HG02938 (cell line): ENCODE results near the gene ARRDC2.
"Not testable (repeated sequence)": the region's sequence is repeated elsewhere in the genome, so short reads cannot be mapped to it uniquely, and the experiment has no call there.

Experiments
- ATAC-seq: cut with Tn5 transposase; IDR thresholded peaks from one replicate; pipeline ENCODE4 v1.9.1; 2021; ENCODE audit warnings: mild to moderate bottlenecking, moderate library complexity; ENCODE audit not compliant: unreplicated experiment

Gene ARRDC2

DNA sequence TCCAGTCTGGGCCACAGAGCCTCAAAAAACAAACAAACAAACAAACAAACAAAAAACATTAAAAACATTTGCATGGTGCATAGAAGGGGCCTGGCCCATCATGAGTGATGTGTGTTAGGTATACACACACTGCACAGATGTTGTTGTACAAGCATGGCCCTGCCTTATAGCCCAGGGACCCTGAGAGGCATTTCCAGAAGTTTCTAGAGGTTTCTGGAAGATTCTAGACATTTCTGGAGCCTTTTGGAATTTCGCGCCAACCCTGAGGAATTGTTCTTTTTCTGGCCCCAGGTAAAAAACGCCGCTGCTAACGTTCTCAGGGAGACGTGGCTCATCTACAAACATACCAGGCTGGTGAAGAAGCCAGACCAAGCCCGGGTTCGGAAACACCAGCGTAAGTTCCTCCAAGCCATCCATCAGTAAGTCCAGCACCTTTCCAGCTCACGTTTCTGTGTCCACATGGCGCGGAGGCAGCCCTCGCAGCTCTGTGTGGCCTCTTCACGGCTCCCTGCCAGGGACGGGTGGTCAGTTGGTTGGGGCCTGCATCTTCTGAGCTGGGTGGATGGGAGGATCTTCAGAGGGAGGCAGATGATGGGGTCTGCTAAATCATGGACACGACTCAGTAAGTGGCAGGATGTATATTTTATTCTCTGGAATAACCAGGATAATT, 18.4 kb upstream of the ARRDC2 start:
- ATAC-seq = no peak

DNA sequence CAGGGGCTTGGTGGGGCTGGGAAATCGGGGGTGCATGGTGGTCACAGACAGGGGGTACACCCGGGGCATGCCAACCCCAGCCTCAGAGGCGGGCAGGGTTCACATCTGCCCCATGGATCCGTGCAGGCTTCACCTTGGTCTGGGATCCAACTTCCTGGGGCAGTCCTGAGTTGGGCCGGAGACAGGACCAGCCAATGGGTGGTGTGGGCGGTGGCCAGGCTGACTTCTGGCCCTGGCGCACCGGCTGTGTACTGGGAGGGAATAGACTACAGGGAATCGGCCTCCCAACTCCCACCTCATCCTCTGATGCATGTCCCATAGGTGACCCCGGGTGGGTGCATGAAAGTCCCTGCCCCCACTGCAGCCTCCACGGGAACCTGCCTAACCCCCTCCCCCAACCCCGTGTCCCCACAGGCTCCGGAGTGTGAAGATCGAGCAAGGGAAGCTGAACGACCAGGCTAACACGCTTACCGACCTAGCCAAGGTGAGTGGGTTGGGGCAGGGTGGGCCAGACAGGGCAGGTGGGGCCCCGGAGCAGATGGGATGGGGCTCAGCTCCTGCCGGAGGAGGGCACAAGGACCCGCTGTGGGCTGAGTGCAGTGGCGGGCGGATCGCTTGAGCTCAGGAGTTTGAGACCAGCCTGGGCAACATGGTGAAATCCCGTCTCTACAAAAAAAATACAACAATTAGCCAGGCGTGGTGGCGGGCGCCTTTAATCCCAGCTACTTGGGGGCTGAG, 14.7 kb upstream of the ARRDC2 start:
- no peak for ATAC-seq

DNA sequence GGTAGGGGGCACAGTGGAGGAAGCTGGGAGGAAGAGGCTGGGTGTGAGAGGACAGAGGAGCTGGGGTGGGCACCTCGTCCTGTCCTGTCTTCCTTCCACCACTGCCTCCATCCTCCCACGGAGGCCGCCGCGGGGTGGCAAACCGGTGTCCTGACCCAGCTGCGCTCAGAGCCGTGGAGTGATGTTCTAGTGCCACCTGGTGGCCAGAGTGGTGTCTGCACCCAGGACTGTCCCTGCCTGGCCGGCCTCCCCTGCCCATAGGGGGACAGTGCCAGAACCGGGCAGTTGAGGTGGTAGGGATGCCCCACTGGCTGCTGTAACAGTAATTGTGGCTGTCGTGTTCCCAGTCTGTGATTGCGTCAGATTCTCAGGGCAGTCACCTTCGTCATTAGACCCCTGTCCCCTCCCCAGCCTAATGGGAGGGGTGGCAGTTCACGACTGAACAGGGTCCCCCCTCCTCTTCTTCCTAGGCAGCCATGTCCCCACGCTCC, 11.1 kb upstream of the ARRDC2 start:
- no peak for ATAC-seq

DNA sequence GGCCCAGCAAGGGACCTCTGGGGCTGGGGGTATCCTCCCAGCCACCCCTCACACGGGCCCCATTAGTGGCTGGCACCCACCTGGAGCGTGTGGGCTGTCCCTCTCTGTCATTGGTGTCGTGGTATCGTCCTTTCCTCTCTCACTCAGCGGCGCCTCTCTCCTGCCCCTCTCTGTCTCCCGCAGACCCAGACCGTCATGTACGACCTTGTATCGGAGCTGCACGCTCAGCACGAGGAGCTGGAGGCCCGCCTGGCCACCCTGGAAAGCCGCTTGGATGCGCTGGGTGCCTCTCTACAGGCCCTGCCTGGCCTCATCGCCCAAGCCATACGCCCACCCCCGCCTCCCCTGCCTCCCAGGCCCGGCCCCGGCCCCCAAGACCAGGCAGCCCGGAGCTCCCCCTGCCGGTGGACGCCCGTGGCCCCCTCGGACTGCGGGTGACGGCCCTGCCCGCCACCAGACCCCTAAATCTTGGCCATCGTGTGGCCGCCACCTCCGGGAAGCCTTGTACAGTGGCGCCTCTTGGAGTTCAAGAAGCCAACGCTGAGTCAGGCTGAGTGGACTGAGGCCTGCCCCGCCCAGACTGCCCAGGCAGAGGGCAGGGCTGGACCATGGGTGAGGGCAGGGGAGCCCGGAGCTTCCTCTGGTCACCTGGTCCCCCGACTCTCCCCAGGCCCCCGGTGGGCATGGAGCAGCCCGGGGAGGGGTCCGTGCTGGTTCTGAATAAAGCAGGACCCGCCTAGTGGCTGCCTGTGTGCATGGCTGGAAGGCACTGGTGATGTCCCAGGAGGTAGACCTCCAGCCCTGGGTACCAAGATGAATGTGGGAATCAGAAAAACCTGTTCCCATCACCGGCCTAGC, 9.8 kb upstream of the ARRDC2 start:
- ATAC-seq = no peak

DNA sequence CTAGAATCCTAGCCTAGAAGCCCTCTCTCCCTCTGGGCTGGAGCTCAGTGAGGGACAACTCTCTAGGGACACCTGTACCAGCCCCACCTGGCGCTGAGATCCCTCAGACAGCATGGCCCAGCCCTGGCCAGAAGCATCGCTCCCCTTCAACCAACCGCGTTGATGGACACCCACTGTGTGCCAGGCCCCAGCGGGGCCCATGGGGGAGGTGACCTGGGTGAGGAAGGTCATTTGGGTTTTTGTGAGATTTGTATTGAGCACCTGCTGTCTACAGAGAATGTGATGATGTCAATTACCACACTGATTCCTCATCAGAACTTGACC, 9.2 kb upstream of the ARRDC2 start:
- no peak for ATAC-seq

DNA sequence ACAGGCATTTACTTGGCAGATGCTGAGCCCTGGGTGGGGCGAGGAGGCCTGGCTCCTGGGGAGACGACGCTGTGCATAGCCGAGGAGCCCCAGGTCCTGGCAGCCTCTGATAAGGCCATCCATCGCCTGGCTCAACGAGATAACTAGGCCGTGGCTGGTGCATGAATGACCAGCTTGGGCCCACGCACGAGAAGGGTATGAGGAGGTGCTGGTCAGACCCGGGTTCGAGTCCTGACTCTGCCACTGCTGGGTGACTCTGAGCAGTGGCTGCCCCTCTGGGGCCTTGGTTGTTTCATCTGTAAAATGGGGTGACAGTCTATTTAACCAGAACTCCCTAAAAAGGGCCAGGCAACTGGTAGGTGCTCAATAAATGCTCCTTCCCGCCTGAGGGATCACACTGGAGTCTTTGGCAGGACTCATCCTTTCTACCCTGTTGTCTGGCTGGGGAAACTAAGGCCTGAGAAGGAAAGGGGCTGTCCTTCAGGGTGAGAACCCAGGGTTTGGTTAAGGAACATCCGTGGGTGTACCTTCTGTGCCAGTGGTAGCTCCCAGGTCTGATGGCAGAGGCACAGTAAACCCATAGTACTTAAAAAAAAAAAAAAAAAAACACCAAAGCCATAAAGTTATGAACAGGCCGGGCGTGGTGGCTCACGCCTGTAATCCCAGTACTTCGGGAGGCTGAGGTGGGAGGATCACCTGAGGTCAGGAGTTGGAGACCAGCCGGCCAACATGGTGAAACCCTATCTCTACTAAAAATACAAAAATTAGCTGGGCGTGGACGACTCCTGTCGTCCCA, 8.1 kb upstream of the ARRDC2 start:
- ATAC-seq = no peak

DNA sequence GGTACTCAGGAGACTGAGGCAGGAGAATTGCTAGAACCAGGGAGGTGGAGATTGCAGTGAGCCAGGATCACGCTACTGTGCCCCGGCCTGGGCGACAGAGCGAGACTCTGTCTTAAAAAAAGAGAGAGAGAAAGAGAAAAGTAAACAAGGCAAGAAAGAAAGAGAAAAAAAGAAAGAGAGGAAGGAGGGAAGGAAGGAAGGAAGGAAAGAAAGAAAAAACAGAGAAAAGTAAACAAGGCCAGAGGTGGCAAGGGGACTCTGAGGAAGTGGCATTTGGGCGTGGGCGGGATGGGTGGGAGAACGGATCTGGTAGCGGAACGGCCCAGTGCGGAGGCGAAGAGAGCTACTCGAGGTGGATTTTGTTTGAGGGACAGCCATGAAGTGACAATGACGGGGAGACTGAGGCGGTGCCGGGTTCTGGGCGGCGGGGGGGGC, 7.5 kb upstream of the ARRDC2 start:
- ATAC-seq = no peak

DNA sequence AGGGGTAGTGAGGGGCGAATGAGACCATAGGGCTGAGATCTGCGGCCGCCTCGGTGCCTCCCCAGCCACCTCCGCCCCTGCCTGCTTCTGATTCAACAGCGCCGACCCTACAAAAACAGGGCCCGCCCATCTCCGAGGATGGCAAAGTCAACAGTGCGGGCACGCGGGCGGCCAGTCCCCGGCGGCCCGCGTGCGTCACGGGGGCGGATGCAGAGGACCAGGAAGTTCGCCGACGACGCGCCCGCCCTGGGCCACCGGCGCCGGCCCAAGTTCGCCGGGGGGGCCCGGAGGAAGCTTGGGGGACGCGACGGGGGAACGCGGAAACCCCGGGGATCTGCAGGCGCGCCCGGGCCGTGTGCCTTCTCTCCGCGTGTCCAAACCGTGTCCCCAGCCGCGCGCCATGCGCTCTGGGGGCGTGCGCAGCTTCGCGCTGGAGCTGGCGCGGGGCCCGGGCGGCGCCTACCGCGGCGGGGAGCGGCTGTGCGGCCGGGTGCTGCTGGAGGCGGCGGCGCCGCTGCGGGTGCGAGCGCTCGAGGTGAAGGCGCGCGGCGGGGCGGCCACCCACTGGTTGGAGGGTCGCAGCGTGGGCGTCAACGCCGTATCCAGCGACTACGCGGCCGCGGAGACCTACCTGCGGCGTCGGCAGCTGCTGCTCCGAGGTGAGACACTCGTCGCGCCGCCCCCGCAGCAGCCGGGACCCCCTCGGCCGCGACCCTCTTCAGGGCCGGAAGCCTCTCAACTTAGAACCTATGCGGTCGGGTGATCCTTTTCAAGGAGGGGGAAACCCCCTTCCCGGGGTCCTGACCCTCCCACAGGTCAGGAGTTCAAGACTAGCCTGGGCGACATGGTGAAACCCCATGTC, 6.8 kb upstream of the ARRDC2 start:
- peak; percentile 48 for ATAC-seq

DNA sequence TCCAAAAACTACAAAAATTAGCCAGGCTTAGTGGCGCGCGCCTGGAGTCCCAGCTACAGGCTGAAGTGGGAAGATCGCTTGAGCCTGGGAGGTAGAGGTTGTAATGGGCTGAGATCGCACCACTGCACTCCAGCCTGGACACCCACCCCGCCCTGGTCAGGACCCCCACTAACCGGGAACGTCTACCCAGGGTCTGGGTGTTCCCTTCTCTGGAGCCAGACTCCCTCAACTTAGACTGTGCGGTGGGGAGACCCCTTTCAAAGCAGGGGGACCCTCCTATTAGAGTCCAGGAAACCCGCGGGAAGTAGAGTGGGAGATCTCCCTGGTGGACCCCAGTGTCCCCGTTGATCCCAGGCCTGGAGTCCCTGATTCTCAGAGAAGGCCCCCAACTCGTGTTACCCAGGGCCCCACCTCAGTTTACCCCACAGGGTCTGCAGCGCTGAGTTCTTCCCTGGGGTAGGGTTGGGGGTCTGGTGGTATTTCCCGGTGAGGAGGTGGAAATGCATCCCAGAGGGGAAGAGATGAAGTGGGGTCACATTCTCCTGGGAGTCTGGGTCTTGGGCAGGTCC, 6.1 kb upstream of the ARRDC2 start:
- no peak for ATAC-seq

DNA sequence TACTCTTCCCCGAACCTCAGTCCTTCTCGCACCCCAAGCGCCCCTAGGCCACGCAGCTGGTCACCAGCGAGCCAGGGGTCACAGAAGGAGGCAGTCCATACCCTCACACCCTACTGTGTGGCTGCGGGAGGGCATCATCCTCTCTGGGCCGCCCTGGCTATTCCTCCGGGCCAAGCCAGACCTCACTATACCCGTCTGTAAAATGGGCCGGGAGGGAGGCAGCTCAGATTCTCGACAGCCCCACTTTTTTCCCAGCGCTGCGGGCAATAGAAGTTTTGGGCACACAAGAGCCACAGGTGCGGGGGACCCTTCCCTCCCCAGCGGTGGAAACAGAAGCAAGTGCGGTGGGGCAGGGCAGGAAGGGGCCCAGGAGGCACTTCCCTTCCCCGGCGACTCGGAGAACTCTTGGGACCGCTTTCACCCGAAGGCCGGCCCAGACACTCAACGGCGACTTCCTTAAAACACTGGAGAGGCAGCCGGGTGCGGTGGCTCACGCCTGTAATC, 5.6 kb upstream of the ARRDC2 start:
- ATAC-seq = no peak

DNA sequence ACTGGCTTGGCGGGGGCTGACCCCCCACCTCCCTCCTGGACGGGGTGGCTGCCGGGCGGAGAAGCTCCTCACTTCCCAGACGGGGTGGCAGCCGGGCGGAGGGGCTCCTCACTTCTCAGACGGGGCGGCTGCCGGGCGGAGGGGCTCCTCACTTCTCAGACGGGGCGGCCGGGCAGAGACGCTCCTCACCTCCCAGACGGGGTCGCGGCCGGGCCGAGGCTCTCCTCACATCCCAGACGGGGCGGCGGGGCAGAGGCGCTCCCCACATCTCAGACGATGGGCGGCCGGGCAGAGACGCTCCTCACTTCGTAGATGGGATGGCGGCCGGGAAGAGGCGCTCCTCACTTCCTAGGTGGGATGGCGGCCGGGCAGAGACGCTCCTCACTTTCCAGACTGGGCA, 2.2 kb upstream of the ARRDC2 start:
- not testable (repeated sequence) for ATAC-seq

DNA sequence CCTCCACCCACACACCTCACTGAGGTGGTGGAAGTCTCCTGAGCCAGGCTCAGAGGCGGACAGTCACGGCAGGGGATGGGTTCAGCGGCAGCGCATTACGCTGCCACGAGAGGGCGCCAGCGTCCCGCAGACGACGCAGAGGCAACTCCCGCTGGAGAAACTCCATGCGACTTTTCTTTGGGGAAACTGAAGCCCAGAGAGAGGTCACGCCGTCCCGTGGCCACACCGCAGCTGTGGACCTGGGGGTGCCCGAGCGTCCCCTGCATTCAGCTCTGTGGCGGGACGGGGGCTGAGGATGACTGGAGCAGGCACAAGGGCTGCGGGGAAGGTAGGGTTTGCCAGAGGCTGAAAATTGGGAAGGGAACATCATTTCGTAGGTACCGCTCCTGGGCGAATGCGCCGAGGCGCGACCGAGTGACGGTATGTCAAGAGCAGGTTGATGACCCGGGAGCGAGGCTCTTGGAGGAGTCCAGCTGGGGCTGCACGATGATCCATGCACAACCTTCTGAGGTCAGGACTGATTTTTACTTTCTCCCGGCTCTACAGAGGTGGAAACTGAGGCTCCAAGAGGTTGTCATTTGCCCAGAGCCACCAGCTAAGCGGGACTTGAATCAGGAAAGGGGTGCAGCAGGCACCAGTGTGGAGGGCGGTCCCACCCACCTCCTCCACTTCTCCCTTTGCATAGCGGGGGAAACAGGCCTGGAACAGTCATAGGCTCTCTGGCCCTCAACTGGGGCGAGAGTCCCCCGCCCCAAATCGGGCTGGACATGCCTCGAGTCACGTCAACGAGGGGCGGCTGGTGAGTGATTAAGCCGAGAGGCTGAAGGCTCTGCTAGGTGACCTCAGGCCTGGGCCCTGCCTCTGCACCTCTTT, 690 bp upstream of the ARRDC2 start:
- ATAC-seq = peak; percentile 34

DNA sequence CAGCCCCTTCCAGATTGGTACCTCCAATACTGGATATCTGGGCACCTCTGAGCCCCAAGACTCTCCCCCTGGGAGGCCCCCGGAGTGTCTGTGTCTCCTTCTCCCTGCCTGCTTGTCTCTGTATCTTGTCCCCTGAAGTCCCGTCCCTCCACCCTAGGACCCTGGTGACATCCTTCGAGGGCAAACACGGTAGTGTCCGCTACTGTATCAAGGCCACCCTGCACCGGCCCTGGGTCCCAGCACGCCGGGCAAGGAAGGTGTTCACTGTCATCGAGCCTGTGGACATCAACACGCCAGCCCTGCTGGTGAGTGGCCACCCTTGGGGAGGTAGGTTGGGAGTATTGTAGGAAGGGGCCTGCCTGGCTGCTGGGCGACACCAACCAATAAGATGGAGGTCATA, 844 bp downstream of the ARRDC2 start:
- ATAC-seq = no peak

DNA sequence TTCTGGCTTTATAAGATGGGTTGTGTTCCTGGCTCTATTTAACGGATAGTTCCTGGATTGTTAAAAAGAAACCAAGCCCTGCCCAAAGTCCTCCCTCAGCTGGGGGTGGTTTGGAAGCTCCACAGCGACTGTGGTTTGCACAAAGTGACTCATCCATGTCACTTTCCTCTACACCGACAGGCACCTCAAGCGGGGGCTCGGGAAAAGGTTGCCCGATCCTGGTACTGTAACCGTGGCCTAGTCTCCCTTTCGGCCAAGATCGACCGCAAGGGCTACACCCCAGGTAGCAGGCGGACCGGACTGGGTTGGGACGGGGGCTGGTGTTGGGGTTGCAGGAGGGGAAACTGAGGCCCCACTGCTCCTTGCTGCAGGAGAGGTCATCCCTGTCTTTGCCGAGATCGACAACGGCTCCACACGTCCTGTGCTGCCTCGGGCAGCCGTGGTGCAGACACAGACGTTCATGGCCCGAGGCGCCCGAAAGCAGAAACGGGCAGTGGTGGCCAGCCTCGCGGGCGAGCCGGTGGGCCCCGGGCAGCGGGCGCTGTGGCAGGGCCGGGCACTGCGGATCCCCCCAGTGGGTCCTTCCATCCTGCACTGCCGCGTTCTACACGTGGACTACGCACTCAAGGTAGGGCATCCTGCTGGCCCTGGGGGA, 1.6 kb downstream of the ARRDC2 start:
- ATAC-seq = no peak

DNA sequence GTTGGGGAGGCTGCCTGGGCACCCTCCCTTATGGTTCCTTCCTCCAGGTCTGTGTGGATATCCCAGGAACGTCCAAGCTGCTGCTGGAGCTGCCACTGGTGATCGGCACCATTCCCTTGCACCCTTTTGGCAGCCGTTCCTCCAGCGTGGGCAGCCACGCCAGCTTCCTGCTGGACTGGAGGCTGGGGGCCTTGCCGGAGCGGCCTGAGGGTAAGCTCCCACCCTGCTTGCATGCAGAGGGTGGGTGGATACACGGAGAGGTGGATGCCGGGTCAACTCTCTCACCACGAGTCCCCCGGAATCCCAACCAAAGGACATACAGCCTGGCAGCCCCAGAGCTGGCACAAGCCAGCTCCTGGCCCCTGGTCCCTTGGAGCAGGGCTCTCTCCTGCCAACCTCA, 2.2 kb downstream of the ARRDC2 start:
- no peak for ATAC-seq

DNA sequence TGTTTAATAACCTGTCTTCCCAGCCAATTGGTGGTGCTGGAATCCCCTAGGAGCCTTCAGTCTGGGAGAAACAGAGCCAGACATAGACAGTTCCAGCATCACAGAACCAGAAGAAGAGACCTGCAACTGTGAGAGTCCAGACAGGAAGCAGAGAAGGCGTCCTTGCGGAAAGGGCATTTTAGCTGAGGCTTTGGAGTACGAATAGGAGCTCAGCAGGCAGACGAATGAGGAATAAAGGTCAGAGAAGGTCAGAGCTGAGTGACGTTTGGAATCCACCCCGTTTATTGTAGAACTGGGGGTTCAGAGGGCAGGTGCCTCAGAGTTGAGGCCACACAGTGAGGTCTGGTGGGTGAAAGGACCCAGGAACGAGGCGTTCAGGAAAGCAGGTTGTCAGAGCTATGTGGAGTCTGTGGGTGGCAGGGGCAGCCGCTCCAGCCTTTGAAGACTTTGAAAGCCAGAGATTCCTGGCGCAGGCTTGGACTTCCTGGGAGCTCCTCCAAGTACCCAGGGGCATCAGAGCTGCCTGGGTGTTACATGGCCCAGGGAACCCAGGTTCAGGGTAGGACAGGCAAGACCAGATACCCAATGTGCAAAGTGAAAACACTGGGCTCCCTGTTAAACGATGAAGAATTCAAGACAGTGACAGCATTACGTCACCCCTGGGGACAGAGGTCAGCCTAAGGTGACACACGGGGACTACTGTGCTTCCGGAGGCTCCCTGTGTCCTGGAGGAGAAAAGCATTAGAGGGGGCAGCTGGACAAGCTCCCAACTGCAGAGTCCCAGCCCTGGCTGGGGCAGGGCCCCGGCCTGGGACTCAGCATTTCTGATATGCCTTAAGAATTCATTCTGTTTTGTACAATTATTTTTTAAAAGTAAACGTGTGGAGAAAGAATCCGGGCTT, 5.5 kb downstream of the ARRDC2 start:
- ATAC-seq = no peak

DNA sequence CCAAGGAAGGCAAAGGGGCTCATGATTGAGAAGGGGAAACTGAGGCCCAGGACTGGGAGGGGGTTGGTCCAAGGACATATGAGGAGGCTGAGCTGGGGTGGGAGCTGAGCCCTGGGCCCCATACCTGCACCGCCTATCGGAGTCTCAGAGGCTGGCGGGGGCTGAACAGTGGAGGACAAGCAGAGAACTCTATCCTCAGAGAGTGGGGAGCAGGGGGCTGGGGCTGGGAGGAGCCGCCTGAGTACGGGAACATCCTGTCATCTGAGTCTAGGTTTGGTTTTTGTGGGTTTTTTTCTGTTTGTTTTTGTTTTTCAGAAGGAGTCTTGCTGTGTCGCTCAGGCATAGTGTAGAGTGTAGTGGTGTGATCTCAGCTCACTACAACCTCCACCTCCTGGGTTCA, 6.2 kb downstream of the ARRDC2 start:
- ATAC-seq = no peak
